ENCODE results near the gene AAR2.

The AAR2 gene

GRCh38 chr20:36301359-36302119 lies 65.3 kb downstream of the AAR2 start:
- Histone ChIP-seq H4K20me1 (ENCODE audit: insufficient read depth, low read length) (peaks cover 10% of the 10 kb centered on the region), H3K36me3 (ENCODE audit: insufficient read depth, low read length) (no peaks in the 10 kb centered on the region), H3K4me2 (ENCODE audit: insufficient read depth, low read length) (no peak overlapping the region), H2AFZ (ENCODE audit: low read depth, low read length) (no peak overlapping the region), H3K4me1 (ENCODE audit: insufficient read depth, low read length) (no peaks in the 10 kb centered on the region), H3K27me3 (ENCODE audit: insufficient read depth, low read length, poor library complexity) (peaks cover 20% of the 10 kb centered on the region), H3K9ac (ENCODE audit: low read depth, low read length) (no peak overlapping the region), H3K9me3 (ENCODE audit: insufficient read depth, low read length, severe bottlenecking) (no peaks in the 10 kb centered on the region), H3K4me3 (ENCODE audit: low read depth in 1 of 2, low read length in 2 of 2) (no peak overlapping the region), H3K79me2 (ENCODE audit: insufficient read depth, low read length) (no peaks in the 10 kb centered on the region), H3K27ac (ENCODE audit: low read length) (no peak overlapping the region)
- no peak for TF ChIP-seq CTCF (IDR thresholded peaks at IDR 0.05; ENCODE audit: borderline replicate concordance, extremely low read depth, low read length, poor library complexity, severe bottlenecking)
- TF ChIP-seq EZH2 (IDR thresholded peaks at IDR 0.05; ENCODE audit: borderline replicate concordance, low read depth, low read length, severe bottlenecking), result no peak
- no peak for ATAC-seq (ENCODE audit: insufficient read depth, low read depth)
- DNase-seq, result no peak

GRCh38 chr20:36303020-36303595 lies 66.8 kb downstream of the AAR2 start:
- Histone ChIP-seq H3K4me1 (ENCODE audit: insufficient read depth, low read length) (no peaks in the 10 kb centered on the region), H4K20me1 (ENCODE audit: insufficient read depth, low read length) (peaks cover 11% of the 10 kb centered on the region), H3K9ac (ENCODE audit: low read depth, low read length) (no peak overlapping the region), H3K4me2 (ENCODE audit: insufficient read depth, low read length) (no peak overlapping the region), H3K27me3 (ENCODE audit: insufficient read depth, low read length, poor library complexity) (peaks cover 14% of the 10 kb centered on the region), H3K4me3 (ENCODE audit: low read depth in 1 of 2, low read length in 2 of 2) (no peak overlapping the region), H3K9me3 (ENCODE audit: insufficient read depth, low read length, severe bottlenecking) (no peaks in the 10 kb centered on the region), H3K36me3 (ENCODE audit: insufficient read depth, low read length) (no peaks in the 10 kb centered on the region), H2AFZ (ENCODE audit: low read depth, low read length) (no peak overlapping the region), H3K79me2 (ENCODE audit: insufficient read depth, low read length) (no peaks in the 10 kb centered on the region), H3K27ac (ENCODE audit: low read length) (no peak overlapping the region)
- ATAC-seq (ENCODE audit: insufficient read depth, low read depth), result no peak
- TF ChIP-seq EZH2 (IDR thresholded peaks at IDR 0.05; ENCODE audit: borderline replicate concordance, low read depth, low read length, severe bottlenecking) (no peak), CTCF (IDR thresholded peaks at IDR 0.05; ENCODE audit: borderline replicate concordance, extremely low read depth, low read length, poor library complexity, severe bottlenecking) (no peak)
- DNase-seq, result no peak

- no peaks in the 10 kb centered on the region for H3K36me3 ChIP-seq (ENCODE audit: insufficient read depth, low read length)
- H2AFZ ChIP-seq (ENCODE audit: low read depth, low read length), result no peak overlapping the region
- no peak for ATAC-seq (ENCODE audit: insufficient read depth, low read depth)
- DNase-seq, result no peak
- no peak overlapping the region for H3K4me2 ChIP-seq (ENCODE audit: insufficient read depth, low read length)
- peaks cover 13% of the 10 kb centered on the region for H3K27me3 ChIP-seq (ENCODE audit: insufficient read depth, low read length, poor library complexity)
- no peak overlapping the region for H3K4me3 ChIP-seq (ENCODE audit: low read depth in 1 of 2, low read length in 2 of 2)
- no peak overlapping the region for H3K27ac ChIP-seq (ENCODE audit: low read length)
- peaks cover 14% of the 10 kb centered on the region for H4K20me1 ChIP-seq (ENCODE audit: insufficient read depth, low read length)
- H3K4me1 ChIP-seq (ENCODE audit: insufficient read depth, low read length), result no peaks in the 10 kb centered on the region
- no peaks in the 10 kb centered on the region for H3K79me2 ChIP-seq (ENCODE audit: insufficient read depth, low read length)
- H3K9me3 ChIP-seq (ENCODE audit: insufficient read depth, low read length, severe bottlenecking), result no peaks in the 10 kb centered on the region
- H3K9ac ChIP-seq (ENCODE audit: low read depth, low read length), result no peak overlapping the region
- TF ChIP-seq CTCF (IDR thresholded peaks at IDR 0.05; ENCODE audit: borderline replicate concordance, extremely low read depth, low read length, poor library complexity, severe bottlenecking) (no peak), EZH2 (IDR thresholded peaks at IDR 0.05; ENCODE audit: borderline replicate concordance, low read depth, low read length, severe bottlenecking) (no peak)
Observed at GRCh38 chr20:36303831-36304230, 67.6 kb downstream of the AAR2 start.

Data from DND-41 (cell line).